Spleen (tissue), 7 donors: Measurements from ENCODE around the gene DQX1.
A peak's percentile ranks its signal among the peaks of the same experiment; 100 is the strongest.

Experiments used
- CTCF ChIP-seq, 11 experiments: fragments of 200-600 bp in 7 of 11; fragments of 450-650 bp in 4 of 11; sonication (generic) in 4 of 11; IDR thresholded peaks in 8 of 11; conservative IDR thresholded peaks in 3 of 11; 1 replicate in 7 of 11; 2 replicates in 4 of 11; pipeline versions ENCODE4 v1.4.0 to v1.8.0; 2016 to 2021; ENCODE audit warnings: antibody characterized with exemption in 11 of 11, inconsistent platforms in 4 of 11, mild to moderate bottlenecking in 1 of 11
- POLR2A ChIP-seq, 3 donors: fragments of 450-650 bp; IDR thresholded peaks; one replicate each; pipeline ENCODE4 v1.5.1; 2017; ENCODE audit warnings: antibody characterized with exemption in 3 of 3, mild to moderate bottlenecking in 1 of 3
- POLR2AphosphoS5 ChIP-seq, 3 donors: sonication (generic); formaldehyde crosslinking; IDR thresholded peaks; one replicate each; pipeline ENCODE4 v1.5.1; 2017; ENCODE audit warnings: antibody characterized with exemption in 3 of 3
- donor health status: DM: no; HTN: no; CAD: no; lungs with moderate emphysema.
- donor health status: DM: no; HTN: no; CAD: no.
- donor health status: DM: no; HTN: no; CAD: no.

GRCh38 chr2:74513605-74514367 is 12.2 kb downstream of the DQX1 start:
- TF ChIP-seq CTCF (IDR thresholded peaks at IDR 0.05 in 8 of 11, conservative IDR thresholded peaks at IDR 0.05 in 3 of 11) (no peak), POLR2AphosphoS5 (IDR thresholded peaks at IDR 0.05) (peak; percentile 64 to 79 (median 72)), POLR2A (IDR thresholded peaks at IDR 0.05) (no peak)
